G401.6 (cell line): Measurements from ENCODE around the gene TRAPPC3L.

ENCODE experiments used
- FAIRE-seq: peaks from 2 replicates; lab custom pipeline; 2012; peaks lifted over from hg19 to GRCh38; lab: Jason Lieb, UNC

TRAPPC3L gene

GRCh38 chr6:116461932-116462885 is 83.3 kb downstream of the TRAPPC3L start:
- no peak for FAIRE-seq

GRCh38 chr6:116461331-116461931 is 84.1 kb downstream of the TRAPPC3L start, which contains the start of gene CALHM6:
TSS of gene CALHM6 (plus strand) at chr6:116461375. CDS start at chr6:116461930, 555 bp downstream.
- no peak for FAIRE-seq

GRCh38 chr6:116459927-116460326 is 85.6 kb downstream of the TRAPPC3L start:
- no peak for FAIRE-seq

GRCh38 chr6:116458264-116458663 is 87.2 kb downstream of the TRAPPC3L start:
- FAIRE-seq: no peak

- FAIRE-seq: no peak
These were observed 88.6 kb downstream of the TRAPPC3L start for GRCh38 chr6:116456927-116457326.

- no peak for FAIRE-seq
These were observed 89.4 kb downstream of the TRAPPC3L start for GRCh38 chr6:116456106-116456505.

GRCh38 chr6:116452531-116452930 is 93.0 kb downstream of the TRAPPC3L start:
- FAIRE-seq: no peak

- FAIRE-seq: no peak
These were observed 93.6 kb downstream of the TRAPPC3L start for GRCh38 chr6:116451916-116452315.

GRCh38 chr6:116450769-116451740 is 94.4 kb downstream of the TRAPPC3L start:
- FAIRE-seq: no peak

GRCh38 chr6:116450185-116450710 is 95.2 kb downstream of the TRAPPC3L start:
- no peak for FAIRE-seq

- no peak for FAIRE-seq
These were observed 95.9 kb downstream of the TRAPPC3L start for GRCh38 chr6:116449565-116449964.

- FAIRE-seq: no peak
These were observed 97.9 kb downstream of the TRAPPC3L start for GRCh38 chr6:116447496-116448011.

- FAIRE-seq: no peak
These were observed 98.4 kb downstream of the TRAPPC3L start for GRCh38 chr6:116447052-116447451.

GRCh38 chr6:116446399-116446798 is 99.1 kb downstream of the TRAPPC3L start:
- FAIRE-seq: no peak

- FAIRE-seq: no peak
These were observed 100.4 kb downstream of the TRAPPC3L start for GRCh38 chr6:116445102-116445501.
